ENCODE results near the gene TUBG1. TPM values are rescaled to one million over a fixed set of nuclear protein-coding genes. Genes with fewer than 3 reads are reported as not detected.

The TUBG1 gene
- total and polyA plus RNA-seq, 9 of the 15 experiments (the other 6 are each of a cell fraction or from before 2014, with no cell fraction given): 33.1 to 147 (median 66.0) TPM

DNA sequence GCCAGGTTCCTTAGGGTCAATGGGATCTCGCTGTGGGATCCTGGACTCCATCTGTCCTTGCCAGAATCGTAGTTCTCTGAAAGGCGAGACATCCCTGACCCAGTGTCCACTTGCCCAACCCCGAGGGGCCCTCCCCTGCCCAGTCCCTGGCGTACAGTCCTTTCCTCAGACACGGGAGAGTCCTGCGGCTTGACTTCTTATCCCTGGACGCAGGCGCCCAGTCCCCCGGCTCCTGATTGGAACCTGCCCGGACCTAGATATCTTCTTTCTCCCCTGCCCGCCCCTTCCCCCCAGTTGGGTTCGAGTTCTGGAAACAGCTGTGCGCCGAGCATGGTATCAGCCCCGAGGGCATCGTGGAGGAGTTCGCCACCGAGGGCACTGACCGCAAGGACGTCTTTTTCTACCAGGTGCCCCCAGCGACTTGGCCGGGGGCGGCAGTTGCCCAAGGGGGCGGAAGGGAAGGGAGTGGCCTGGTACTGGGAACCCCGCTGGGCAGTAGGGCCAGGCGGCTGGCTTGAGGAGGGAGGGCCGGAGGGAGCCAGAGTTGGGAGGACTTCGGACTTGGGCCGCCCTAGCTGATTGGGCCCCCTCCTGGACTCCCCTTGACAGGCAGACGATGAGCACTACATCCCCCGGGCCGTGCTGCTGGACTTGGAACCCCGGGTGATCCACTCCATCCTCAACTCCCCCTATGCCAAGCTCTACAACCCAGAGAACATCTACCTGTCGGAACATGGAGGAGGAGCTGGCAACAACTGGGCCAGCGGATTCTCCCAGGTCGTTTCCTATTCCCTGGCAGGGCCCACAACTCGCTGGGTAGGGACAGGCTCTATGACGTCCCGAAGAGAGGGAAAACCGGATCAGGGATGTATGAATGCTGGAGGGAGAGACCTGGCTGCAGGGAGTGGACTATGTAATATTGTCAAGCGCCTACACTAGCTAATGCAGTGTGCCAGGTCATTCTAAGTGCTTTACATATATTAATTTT, 625 bp downstream of the TUBG1 start (continued):
- 0 out of 2 replicates have a peak, but pooled peaks have one; percentile 14 for TF ChIP-seq XRCC5 (IDR thresholded peaks at IDR 0.05; ENCODE audit: low read depth, low read length)
- peak; percentile 51; the same call in 1 of the 2 replicates for TF ChIP-seq DPF2 (IDR thresholded peaks at IDR 0.05)
- peak; percentile 60; the same call in 1 of the 2 replicates for TF ChIP-seq SMARCE1 (IDR thresholded peaks at IDR 0.05)
- TF ChIP-seq NCOR1 (IDR thresholded peaks at IDR 0.05): peak; percentile 16; the same call in 1 of the 2 replicates
- peak; percentile 46; the same call in 1 of the 2 replicates for TF ChIP-seq NFIC (IDR thresholded peaks at IDR 0.05)
- peak; percentile 61 for TF ChIP-seq CBFA2T2 (conservative IDR thresholded peaks at IDR 0.05)
- TF ChIP-seq, protein P1, sequence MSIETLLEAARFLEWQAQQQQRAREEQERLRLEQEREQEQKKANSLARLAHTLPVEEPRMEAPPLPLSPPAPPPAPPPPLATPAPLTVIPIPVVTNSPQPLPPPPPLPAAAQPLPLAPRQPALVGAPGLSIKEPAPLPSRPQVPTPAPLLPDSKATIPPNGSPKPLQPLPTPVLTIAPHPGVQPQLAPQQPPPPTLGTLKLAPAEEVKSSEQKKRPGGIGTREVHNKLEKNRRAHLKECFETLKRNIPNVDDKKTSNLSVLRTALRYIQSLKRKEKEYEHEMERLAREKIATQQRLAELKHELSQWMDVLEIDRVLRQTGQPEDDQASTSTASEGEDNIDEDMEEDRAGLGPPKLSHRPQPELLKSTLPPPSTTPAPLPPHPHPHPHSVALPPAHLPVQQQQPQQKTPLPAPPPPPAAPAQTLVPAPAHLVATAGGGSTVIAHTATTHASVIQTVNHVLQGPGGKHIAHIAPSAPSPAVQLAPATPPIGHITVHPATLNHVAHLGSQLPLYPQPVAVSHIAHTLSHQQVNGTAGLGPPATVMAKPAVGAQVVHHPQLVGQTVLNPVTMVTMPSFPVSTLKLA (conservative IDR thresholded peaks at IDR 0.05): peak in 1 of 2 experiments; percentile 4; a peak in 1 of 4 replicates

GRCh38 chr17:42612013-42612412, 2.5 kb downstream of the TUBG1 start:
- Histone ChIP-seq H3K27ac (ENCODE audit: extremely low read depth, low read depth, low read length) (no peak overlapping the region), H3K9me3 (replicated peaks; ENCODE audit: control insufficient read depth, insufficient read depth, low read depth, low read length) (no peaks in the 10 kb centered on the region), H3K79me2 (ENCODE audit: control insufficient read depth, insufficient read depth, low read length) (peaks cover 33% of the 10 kb centered on the region), H3K4me1 (replicated peaks in 1 of 2; ENCODE audit: control insufficient read depth in 2 of 2, insufficient read depth in 2 of 2, low read length in 2 of 2) (peaks cover 4 to 14% of the 10 kb centered on the region in 2 experiments; a peak in 4 of 5 replicates), H2AFZ (ENCODE audit: low read depth, low read length) (no peak overlapping the region), H3K4me2 (ENCODE audit: insufficient read depth, low read length) (no peak overlapping the region), H3K9ac (ENCODE audit: insufficient read depth in 1 of 2, low read depth in 2 of 2, low read length in 2 of 2) (no peak overlapping the region), H3K36me3 (ENCODE audit: control insufficient read depth, insufficient read depth, low read length) (peaks cover 52% of the 10 kb centered on the region), H3K27me3 (ENCODE audit: control insufficient read depth in 2 of 2, insufficient read depth in 2 of 2, low read length in 2 of 2) (no peaks in the 10 kb centered on the region), H3K9me1 (ENCODE audit: control insufficient read depth, insufficient read depth, low read length) (no peaks in the 10 kb centered on the region), H4K20me1 (replicated peaks; ENCODE audit: control insufficient read depth, insufficient read depth, low read length) (no peaks in the 10 kb centered on the region), H3K4me3 (no peak overlapping the region)
- in situ Hi-C loops (cut with MboI) (no loop called here), intact Hi-C loops (cut with micrococcal nuclease) (no loop called here)
- BruUV-seq (replicated peaks): TSS peak; percentile 16
- no peak for ATAC-seq
- POLR2A ChIA-PET: interaction anchor here (1.0 to 1.5 kb wide), 3 partner anchors 10 to 72 kb away, joined by 3 to 4 read pairs (median 4); no protein-coding TSS in a partner anchor
- CTCF ChIA-PET (ENCODE audit: low intra/inter-chr PET ratio): no interaction called here
- DNase-seq (ENCODE audit: extremely low read depth in 1 of 4, low spot score in 3 of 4): no peak
- FAIRE-seq: no peak
- WGBS (ENCODE audit: insufficient coverage, low coverage, missing lambda C conversion rate): 93% methylated on average over 4 of the region's 4 CpGs
- TF ChIP-seq, protein P2, sequence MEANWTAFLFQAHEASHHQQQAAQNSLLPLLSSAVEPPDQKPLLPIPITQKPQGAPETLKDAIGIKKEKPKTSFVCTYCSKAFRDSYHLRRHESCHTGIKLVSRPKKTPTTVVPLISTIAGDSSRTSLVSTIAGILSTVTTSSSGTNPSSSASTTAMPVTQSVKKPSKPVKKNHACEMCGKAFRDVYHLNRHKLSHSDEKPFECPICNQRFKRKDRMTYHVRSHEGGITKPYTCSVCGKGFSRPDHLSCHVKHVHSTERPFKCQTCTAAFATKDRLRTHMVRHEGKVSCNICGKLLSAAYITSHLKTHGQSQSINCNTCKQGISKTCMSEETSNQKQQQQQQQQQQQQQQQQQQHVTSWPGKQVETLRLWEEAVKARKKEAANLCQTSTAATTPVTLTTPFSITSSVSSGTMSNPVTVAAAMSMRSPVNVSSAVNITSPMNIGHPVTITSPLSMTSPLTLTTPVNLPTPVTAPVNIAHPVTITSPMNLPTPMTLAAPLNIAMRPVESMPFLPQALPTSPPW (CRISPR knock-in tag; IDR thresholded peaks at IDR 0.05): no peak
